Type B pancreatic cell (in vitro differentiated cells): ENCODE measurements around the gene PHLDB3. TPM values are rescaled to one million over a fixed set of nuclear protein-coding genes. Genes with fewer than 3 reads are reported as not detected.
"Not testable (repeated sequence)": the region's sequence is repeated elsewhere in the genome, so short reads cannot be mapped to it uniquely, and the experiment has no call there.

ENCODE experiments used
- DNase-seq: peaks from one replicate; pipeline ENCODE4 v3.0.0; 2021; ENCODE audit warnings: mixed read lengths; ENCODE audit not compliant: unreplicated experiment; ENCODE audit errors: extremely low spot score
- H3K27ac Mint-ChIP-seq: 2 replicates; pipeline ENCODE4 v1.8.0; 2021; ENCODE audit warnings: mild to moderate bottlenecking, mixed read lengths
- H3K27me3 Mint-ChIP-seq: 2 replicates; pipeline ENCODE4 v1.8.0; 2021; ENCODE audit warnings: mixed read lengths
- H3K36me3 Mint-ChIP-seq: 2 replicates; pipeline ENCODE4 v1.8.0; 2021; ENCODE audit warnings: mixed read lengths
- H3K4me1 Mint-ChIP-seq: one replicate; pipeline ENCODE4 v1.8.0; 2021; ENCODE audit warnings: mixed read lengths; ENCODE audit not compliant: unreplicated experiment
- H3K4me3 Mint-ChIP-seq: 2 replicates; pipeline ENCODE4 v1.8.0; 2021; ENCODE audit warnings: mild to moderate bottlenecking, mixed read lengths
- H3K9me3 Mint-ChIP-seq: 2 replicates; pipeline ENCODE4 v1.8.0; 2021; ENCODE audit warnings: mixed read lengths
- CTCF ChIP-seq: fragments of 200-600 bp; sonication (generic); conservative IDR thresholded peaks from 2 replicates; pipeline ENCODE4 v1.5.0; 2021; ENCODE audit warnings: antibody characterized with exemption, mild to moderate bottlenecking
- total RNA-seq: library from RNA; stranded (reverse); gene quantifications from 2 replicates; pipeline ENCODE4 v1.2.1, GENCODE V29; 2021; ENCODE audit warnings: low replicate concordance

Gene PHLDB3
- total RNA-seq, 1 donor from 2014 or later: 37.9 TPM

GRCh38 chr19:43526884-43527859, 22.6 kb upstream of the PHLDB3 start, which contains the start of gene ETHE1:
Gene ETHE1 (minus strand): TSS chr19:43527201. CDS start chr19:43527177, 24 bp downstream.
- DNase-seq: peak; percentile 86
- H3K4me3 Mint-ChIP-seq: peak within 1 kb of the TSS; percentile 89
- peak; percentile 30 for TF ChIP-seq CTCF
- H3K27me3 Mint-ChIP-seq: no peaks in the 10 kb centered on the region
- H3K9me3 Mint-ChIP-seq: no peaks in the 10 kb centered on the region
- H3K27ac Mint-ChIP-seq: peak within 1 kb of the TSS; percentile 90
- H3K4me1 Mint-ChIP-seq: peaks cover 5% of the 10 kb centered on the region
- H3K36me3 Mint-ChIP-seq: peaks cover 4% of the 10 kb centered on the region

GRCh38 chr19:43525836-43526771, 21.6 kb upstream of the PHLDB3 start:
- H3K27ac Mint-ChIP-seq: peak overlapping the region; percentile 90
- H3K9me3 Mint-ChIP-seq: no peaks in the 10 kb centered on the region
- peaks cover 4% of the 10 kb centered on the region for H3K36me3 Mint-ChIP-seq

GRCh38 chr19:43524922-43525835, 20.6 kb upstream of the PHLDB3 start:
- H3K27me3 Mint-ChIP-seq: no peaks in the 10 kb centered on the region
- DNase-seq: no peak
- TF ChIP-seq CTCF: no peak
- H3K4me1 Mint-ChIP-seq: peaks cover 5% of the 10 kb centered on the region
- H3K27ac Mint-ChIP-seq: peak overlapping the region; percentile 90
- peak overlapping the region; percentile 89 for H3K4me3 Mint-ChIP-seq
- H3K36me3 Mint-ChIP-seq: peaks cover 4% of the 10 kb centered on the region
- no peaks in the 10 kb centered on the region for H3K9me3 Mint-ChIP-seq

More at GRCh38 chr19:43525836-43526771, 21.6 kb upstream of the PHLDB3 start:
- peaks cover 5% of the 10 kb centered on the region for H3K4me1 Mint-ChIP-seq
- TF ChIP-seq CTCF: no peak
- no peaks in the 10 kb centered on the region for H3K27me3 Mint-ChIP-seq
- DNase-seq: no peak
- peak overlapping the region; percentile 89 for H3K4me3 Mint-ChIP-seq

GRCh38 chr19:43523696-43524095, 19.1 kb upstream of the PHLDB3 start:
- peak overlapping the region; percentile 93 for H3K27ac Mint-ChIP-seq
- H3K27me3 Mint-ChIP-seq, DNase-seq, H3K9me3 Mint-ChIP-seq, H3K4me3 Mint-ChIP-seq, H3K36me3 Mint-ChIP-seq: not testable (repeated sequence)
- H3K4me1 Mint-ChIP-seq: peaks cover 11% of the 10 kb centered on the region

GRCh38 chr19:43522929-43523328, 18.4 kb upstream of the PHLDB3 start:
- Mint-ChIP-seq H3K36me3 (peaks cover 9% of the 10 kb centered on the region), H3K4me3 (peak overlapping the region; percentile 66), H3K4me1 (peaks cover 11% of the 10 kb centered on the region), H3K27me3 (no peaks in the 10 kb centered on the region), H3K9me3 (no peaks in the 10 kb centered on the region), H3K27ac (peak overlapping the region; percentile 93)
- no peak for DNase-seq
- no peak for TF ChIP-seq CTCF
